HAP-1 (cell line): Measurements from ENCODE around the gene CDH13.

Experiments
- DNase-seq, 2 experiments: peaks; one replicate each; pipeline ENCODE4 v3.0.0-alpha.2; 2016 to 2020; ENCODE audit warnings: low spot score in 2 of 2
- H3K27me3 ChIP-seq: fragments of 250-450 bp; sonication (Bioruptor Pico); 2 replicates; pipeline ENCODE4 v1.5.1; 2020; ENCODE audit warnings: low read depth, mild to moderate bottlenecking, moderate library complexity
- H3K36me3 ChIP-seq: fragments of 250-450 bp; sonication (Bioruptor Pico); replicated peaks from 2 replicates; pipeline ENCODE4 v1.5.1; 2020; ENCODE audit warnings: mild to moderate bottlenecking
- H3K4me1 ChIP-seq: fragments of 250-450 bp; sonication (Bioruptor Pico); 2 replicates; pipeline ENCODE4 v1.5.1; 2020; ENCODE audit warnings: mild to moderate bottlenecking
- H3K4me3 ChIP-seq: fragments of 250-450 bp; sonication (Bioruptor Pico); 2 replicates; pipeline ENCODE4 v1.5.1; 2020; ENCODE audit warnings: mild to moderate bottlenecking, moderate library complexity
- H3K9me3 ChIP-seq: fragments of 250-450 bp; sonication (Bioruptor Pico); 2 replicates; pipeline ENCODE4 v1.5.1; 2020; ENCODE audit warnings: mild to moderate bottlenecking, moderate library complexity
- in situ Hi-C: fragments of 300-500 bp; cut with MboI; formaldehyde crosslinking; loops from 3 replicates; pipeline ENCODE4 v1.14.3; 2020; ENCODE audit warnings: low sequenced_read_pairs, inconsistent platforms, mixed read lengths

The CDH13 gene

GRCh38 chr16:82886146-82886545, 259.4 kb downstream of the CDH13 start:
- in situ Hi-C loops = no loop called here
- Histone ChIP-seq H3K4me3 (no peak overlapping the region), H3K27me3 (no peaks in the 10 kb centered on the region), H3K4me1 (no peaks in the 10 kb centered on the region), H3K9me3 (no peaks in the 10 kb centered on the region), H3K36me3 (no peaks in the 10 kb centered on the region)
- DNase-seq = no peak

GRCh38 chr16:82888591-82889001, 261.8 kb downstream of the CDH13 start:
- Histone ChIP-seq H3K27me3 (no peaks in the 10 kb centered on the region), H3K4me3 (no peak overlapping the region), H3K9me3 (no peaks in the 10 kb centered on the region), H3K4me1 (no peaks in the 10 kb centered on the region), H3K36me3 (no peaks in the 10 kb centered on the region)
- in situ Hi-C loops = no loop called here
- peak in 1 of 2 experiments; percentile 16 for DNase-seq

- in situ Hi-C loops = no loop called here
- DNase-seq = no peak
Measured at GRCh38 chr16:82891424-82891823, 264.7 kb downstream of the CDH13 start.

GRCh38 chr16:82891918-82892317, 265.1 kb downstream of the CDH13 start:
- H3K27me3 ChIP-seq = no peaks in the 10 kb centered on the region
- in situ Hi-C loops = no loop called here
- no peaks in the 10 kb centered on the region for H3K36me3 ChIP-seq
- no peaks in the 10 kb centered on the region for H3K4me1 ChIP-seq
- no peaks in the 10 kb centered on the region for H3K9me3 ChIP-seq
- no peak overlapping the region for H3K4me3 ChIP-seq
- DNase-seq = no peak

More at GRCh38 chr16:82891424-82891823, 264.7 kb downstream of the CDH13 start:
- H3K27me3 ChIP-seq = no peaks in the 10 kb centered on the region
- no peaks in the 10 kb centered on the region for H3K9me3 ChIP-seq
- H3K4me3 ChIP-seq = no peak overlapping the region
- no peaks in the 10 kb centered on the region for H3K36me3 ChIP-seq
- no peaks in the 10 kb centered on the region for H3K4me1 ChIP-seq

GRCh38 chr16:82892324-82892723, 265.6 kb downstream of the CDH13 start:
- Histone ChIP-seq H3K36me3 (no peaks in the 10 kb centered on the region), H3K4me1 (no peaks in the 10 kb centered on the region), H3K9me3 (no peaks in the 10 kb centered on the region), H3K4me3 (no peak overlapping the region), H3K27me3 (no peaks in the 10 kb centered on the region)
- in situ Hi-C loops = no loop called here
- DNase-seq = no peak

- no peak for DNase-seq
- Histone ChIP-seq H3K4me1 (no peaks in the 10 kb centered on the region), H3K9me3 (no peaks in the 10 kb centered on the region), H3K4me3 (no peak overlapping the region), H3K36me3 (no peaks in the 10 kb centered on the region), H3K27me3 (no peaks in the 10 kb centered on the region)
- in situ Hi-C loops = no loop called here
Measured at GRCh38 chr16:82895843-82896242, 269.1 kb downstream of the CDH13 start.

- in situ Hi-C loops = no loop called here
- Histone ChIP-seq H3K4me1 (no peaks in the 10 kb centered on the region), H3K9me3 (no peaks in the 10 kb centered on the region), H3K27me3 (no peaks in the 10 kb centered on the region), H3K36me3 (no peaks in the 10 kb centered on the region), H3K4me3 (no peak overlapping the region)
- no peak for DNase-seq
Measured at GRCh38 chr16:82899006-82899405, 272.2 kb downstream of the CDH13 start.

- in situ Hi-C loops = no loop called here
- no peaks in the 10 kb centered on the region for H3K4me1 ChIP-seq
Measured at GRCh38 chr16:82899731-82900450, 273.1 kb downstream of the CDH13 start.

GRCh38 chr16:82900559-82900958, 273.8 kb downstream of the CDH13 start:
- Histone ChIP-seq H3K4me1 (no peaks in the 10 kb centered on the region), H3K4me3 (no peak overlapping the region), H3K9me3 (no peaks in the 10 kb centered on the region), H3K27me3 (no peaks in the 10 kb centered on the region), H3K36me3 (no peaks in the 10 kb centered on the region)
- in situ Hi-C loops = no loop called here
- DNase-seq = no peak

More at GRCh38 chr16:82899731-82900450, 273.1 kb downstream of the CDH13 start:
- Histone ChIP-seq H3K27me3 (no peaks in the 10 kb centered on the region), H3K4me3 (no peak overlapping the region), H3K36me3 (no peaks in the 10 kb centered on the region), H3K9me3 (no peaks in the 10 kb centered on the region)
- no peak for DNase-seq

- Histone ChIP-seq H3K4me1 (no peaks in the 10 kb centered on the region), H3K27me3 (no peaks in the 10 kb centered on the region), H3K9me3 (no peaks in the 10 kb centered on the region), H3K4me3 (no peak overlapping the region), H3K36me3 (no peaks in the 10 kb centered on the region)
- DNase-seq = no peak
- in situ Hi-C loops = no loop called here
Measured at GRCh38 chr16:82911925-82912324, 285.2 kb downstream of the CDH13 start.

- DNase-seq = no peak
- no peaks in the 10 kb centered on the region for H3K4me1 ChIP-seq
- no peak overlapping the region for H3K4me3 ChIP-seq
- in situ Hi-C loops = no loop called here
- no peaks in the 10 kb centered on the region for H3K36me3 ChIP-seq
- no peaks in the 10 kb centered on the region for H3K9me3 ChIP-seq
- no peaks in the 10 kb centered on the region for H3K27me3 ChIP-seq
Measured at GRCh38 chr16:82915139-82915824, 288.5 kb downstream of the CDH13 start.

GRCh38 chr16:82917886-82918595, 291.3 kb downstream of the CDH13 start:
- in situ Hi-C loops = no loop called here
- Histone ChIP-seq H3K9me3 (no peaks in the 10 kb centered on the region), H3K36me3 (no peaks in the 10 kb centered on the region), H3K4me3 (no peak overlapping the region), H3K27me3 (no peaks in the 10 kb centered on the region), H3K4me1 (no peaks in the 10 kb centered on the region)
- no peak for DNase-seq

- in situ Hi-C loops = no loop called here
- H3K4me3 ChIP-seq = no peak overlapping the region
- no peak for DNase-seq
Measured at GRCh38 chr16:82924075-82924854, 297.5 kb downstream of the CDH13 start.

More at GRCh38 chr16:82924075-82924854, 297.5 kb downstream of the CDH13 start:
- H3K4me1 ChIP-seq = no peaks in the 10 kb centered on the region
- H3K27me3 ChIP-seq = no peaks in the 10 kb centered on the region; the same call in 1 of the 2 replicates
- no peaks in the 10 kb centered on the region for H3K9me3 ChIP-seq
- no peaks in the 10 kb centered on the region for H3K36me3 ChIP-seq
